ENCODE measurements around the gene SART3.

- TF ChIP-seq POLR2A (IDR thresholded peaks at IDR 0.05) (no peak), CTCF (IDR thresholded peaks at IDR 0.05) (no peak)
These were observed 83.1 kb downstream of the SART3 start for GRCh38 chr12:108477881-108478259.

Measured in Peyer's patch (tissue), 4 donors.